Measurements from ENCODE around the gene RPL36AL. TPM values are rescaled to one million over a fixed set of nuclear protein-coding genes. Genes with fewer than 3 reads are reported as not detected.

RPL36AL gene
- total and polyA plus RNA-seq, 2 experiments from 2014 or later = 122 to 723 TPM

GRCh38 chr14:49659526-49660455, 39.4 kb upstream of the RPL36AL start:
- Histone ChIP-seq H3F3A (replicated peaks; ENCODE audit: low read depth) (no peaks in the 10 kb centered on the region), H3K27ac (ENCODE audit: low read depth) (no peak overlapping the region), H3K4me1 (ENCODE audit: insufficient read depth) (no peaks in the 10 kb centered on the region), H3K79me2 (replicated peaks; ENCODE audit: insufficient read depth) (no peaks in the 10 kb centered on the region), H3K27me3 (ENCODE audit: insufficient read depth) (no peaks in the 10 kb centered on the region), H3K4me2 (no peak overlapping the region), H4K20me1 (replicated peaks; ENCODE audit: insufficient read depth) (0 out of 2 replicates have a peak, but pooled peaks cover 3% of the 10 kb centered on the region), H3K9me2 (ENCODE audit: insufficient read depth) (no peaks in the 10 kb centered on the region), H3K36me3 (ENCODE audit: insufficient read depth) (0 out of 2 replicates have a peak, but pooled peaks cover 5% of the 10 kb centered on the region), H3K4me3 (no peak overlapping the region), H2AFZ (no peak overlapping the region)
- Mint-ChIP-seq H3K27ac (no peak overlapping the region), H3K27me3 (ENCODE audit: insufficient read depth, low read depth, poor library complexity) (peaks cover 3% of the 10 kb centered on the region), H3K36me3 (ENCODE audit: low read depth) (peaks cover 5% of the 10 kb centered on the region; the same call in 1 of the 3 replicates), H3K4me1 (no peaks in the 10 kb centered on the region), H3K9me3 (no peaks in the 10 kb centered on the region), H3K4me3 (no peak overlapping the region)
- TF ChIP-seq EZH2phosphoT487 (IDR thresholded peaks at IDR 0.05; ENCODE audit: unreplicated experiment) (no peak), ETS1 (IDR thresholded peaks at IDR 0.05) (no peak), STAT1 (IDR thresholded peaks at IDR 0.05; ENCODE audit: unreplicated experiment) (no peak), ZNF462 (CRISPR knock-in tag; IDR thresholded peaks at IDR 0.05) (no peak), POLR2AphosphoS5 (IDR thresholded peaks at IDR 0.05; ENCODE audit: low read depth) (no peak), JUNB (IDR thresholded peaks at IDR 0.05; ENCODE audit: unreplicated experiment) (no peak), ZNF331 (CRISPR knock-in tag; IDR thresholded peaks at IDR 0.05; ENCODE audit: low read depth) (no peak), REST (IDR thresholded peaks at IDR 0.05; ENCODE audit: unreplicated experiment) (no peak), ZNF114 (CRISPR knock-in tag; IDR thresholded peaks at IDR 0.05) (no peak), CREB1 (CRISPR knock-in tag; IDR thresholded peaks at IDR 0.05; ENCODE audit: low read depth) (no peak), EZH2 (IDR thresholded peaks at IDR 0.05; ENCODE audit: low read depth, unreplicated experiment) (no peak), NANOG (IDR thresholded peaks at IDR 0.05; ENCODE audit: borderline replicate concordance) (no peak)
- TF ChIP-seq, protein P1, sequence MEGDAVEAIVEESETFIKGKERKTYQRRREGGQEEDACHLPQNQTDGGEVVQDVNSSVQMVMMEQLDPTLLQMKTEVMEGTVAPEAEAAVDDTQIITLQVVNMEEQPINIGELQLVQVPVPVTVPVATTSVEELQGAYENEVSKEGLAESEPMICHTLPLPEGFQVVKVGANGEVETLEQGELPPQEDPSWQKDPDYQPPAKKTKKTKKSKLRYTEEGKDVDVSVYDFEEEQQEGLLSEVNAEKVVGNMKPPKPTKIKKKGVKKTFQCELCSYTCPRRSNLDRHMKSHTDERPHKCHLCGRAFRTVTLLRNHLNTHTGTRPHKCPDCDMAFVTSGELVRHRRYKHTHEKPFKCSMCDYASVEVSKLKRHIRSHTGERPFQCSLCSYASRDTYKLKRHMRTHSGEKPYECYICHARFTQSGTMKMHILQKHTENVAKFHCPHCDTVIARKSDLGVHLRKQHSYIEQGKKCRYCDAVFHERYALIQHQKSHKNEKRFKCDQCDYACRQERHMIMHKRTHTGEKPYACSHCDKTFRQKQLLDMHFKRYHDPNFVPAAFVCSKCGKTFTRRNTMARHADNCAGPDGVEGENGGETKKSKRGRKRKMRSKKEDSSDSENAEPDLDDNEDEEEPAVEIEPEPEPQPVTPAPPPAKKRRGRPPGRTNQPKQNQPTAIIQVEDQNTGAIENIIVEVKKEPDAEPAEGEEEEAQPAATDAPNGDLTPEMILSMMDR (conservative IDR thresholded peaks at IDR 0.05; ENCODE audit: low read depth in 2 of 2) = no peak
- DNase-seq (ENCODE audit: low spot score) (no peak), ATAC-seq (no peak)

All from GM23338 (cell line).